ENCODE results near the gene TCEANC2. TPM values are rescaled to one million over a fixed set of nuclear protein-coding genes. Genes with fewer than 3 reads are reported as not detected.
"Not testable (repeated sequence)": the region's sequence is repeated elsewhere in the genome, so short reads cannot be mapped to it uniquely, and the experiment has no call there.

Gene TCEANC2
- 1 to 10 TPM; 2.3 to 2.7 TPM for total RNA-seq
- 8.2 TPM for polyA plus RNA-seq (2013, experiment 1 of 2)
- 9.0 TPM for polyA plus RNA-seq (2013, experiment 2 of 2)
- 5.9 to 69.9 (median 34.8) reads per million in 172 experiments for total RNA-seq

DNA sequence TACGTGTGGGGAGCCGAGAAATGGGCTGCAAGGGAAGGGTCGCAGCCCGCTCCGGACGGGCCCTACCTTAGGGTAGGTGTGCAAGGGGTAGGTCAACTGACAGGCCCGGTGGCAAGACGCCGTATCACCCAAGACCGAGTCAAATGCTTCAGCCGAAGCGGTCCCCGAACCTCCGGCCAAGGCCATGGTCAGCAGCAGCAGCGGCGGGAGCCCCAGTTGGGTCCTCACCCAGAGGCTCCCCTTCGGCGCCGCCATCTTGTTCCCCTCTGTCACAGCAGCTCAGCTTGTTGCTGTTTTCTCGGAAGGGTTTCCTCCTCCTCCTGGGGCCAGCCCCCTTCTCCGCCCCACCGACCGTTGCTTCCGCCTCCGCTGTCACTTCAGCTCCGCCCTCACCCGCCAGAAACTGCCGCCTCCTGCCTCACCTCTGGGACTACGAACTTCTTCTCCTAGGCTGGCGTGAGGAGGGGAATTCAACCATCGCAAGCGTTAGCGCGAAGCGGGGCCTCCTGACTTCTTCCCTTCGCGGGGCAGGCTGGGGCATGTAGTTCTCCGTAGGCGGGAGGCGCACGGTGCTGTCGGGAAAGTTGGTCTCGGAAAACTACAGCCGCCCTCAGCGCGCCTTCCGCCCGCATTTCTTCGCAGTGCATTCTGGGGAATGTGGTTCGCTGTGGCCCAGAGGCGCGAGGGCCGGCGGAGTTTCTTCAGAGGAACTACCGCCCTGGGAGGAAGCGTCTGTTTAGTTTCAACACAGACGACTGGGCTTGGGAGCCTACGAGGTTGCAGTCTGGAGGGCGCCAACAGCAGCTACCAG, at the start of gene TCEANC2, which contains the start of gene TMEM59:
Gene TCEANC2 (plus strand): TSS at position 675 of the 811 bp plus-strand sequence. CDS start 815 bp downstream, outside the sequence.
Gene TMEM59 (minus strand): TSS at position 271 of the 811 bp plus-strand sequence. CDS start 16 bp downstream, at position 255.
- no peak within 1 kb of the TSS for H3K4me3 Mint-ChIP-seq
- Histone ChIP-seq H3K36me3 (ENCODE audit: insufficient read depth, low read length) (peaks cover 4% of the 10 kb centered on the region), H3K4me3 (ENCODE audit: low read length) (peak within 1 kb of the TSS; percentile 89), H3K27ac (ENCODE audit: low read depth in 1 of 2, low read length in 2 of 2) (peak within 1 kb of the TSS; percentile 71 to 90), H3K9me3 (ENCODE audit: control insufficient read depth in 1 of 2, insufficient read depth in 1 of 2, low read length in 2 of 2) (no peaks in the 10 kb centered on the region), H3K4me1 (ENCODE audit: insufficient read depth, low read length) (peaks cover 35% of the 10 kb centered on the region), H3K27me3 (ENCODE audit: control insufficient read depth in 1 of 2, insufficient read depth in 2 of 2, low read length in 2 of 2) (no peaks in the 10 kb centered on the region)
- DNase-seq (peak; percentile 93 to 99 (median 95)), ATAC-seq (ENCODE audit: poor library complexity) (peak; percentile 89)
- H3K36me3 Mint-ChIP-seq (ENCODE audit: low read depth): peaks cover 14% of the 10 kb centered on the region
- ChIA-PET CTCF (interaction anchor here (1.1 to 2.1 kb wide), 4 partner anchors 16 to 943 kb away, joined by 3 to 4 read pairs (median 4); no protein-coding TSS in a partner anchor), POLR2A (interaction anchor here (0.6 to 3.7 kb wide), 20 partner anchors 9 to 748 kb away, joined by 3 to 54 read pairs (median 4); partner anchors contain the start of genes CYB5RL, IFT25, LRRC42 and MRPL37)
- TF ChIP-seq, protein P1, sequence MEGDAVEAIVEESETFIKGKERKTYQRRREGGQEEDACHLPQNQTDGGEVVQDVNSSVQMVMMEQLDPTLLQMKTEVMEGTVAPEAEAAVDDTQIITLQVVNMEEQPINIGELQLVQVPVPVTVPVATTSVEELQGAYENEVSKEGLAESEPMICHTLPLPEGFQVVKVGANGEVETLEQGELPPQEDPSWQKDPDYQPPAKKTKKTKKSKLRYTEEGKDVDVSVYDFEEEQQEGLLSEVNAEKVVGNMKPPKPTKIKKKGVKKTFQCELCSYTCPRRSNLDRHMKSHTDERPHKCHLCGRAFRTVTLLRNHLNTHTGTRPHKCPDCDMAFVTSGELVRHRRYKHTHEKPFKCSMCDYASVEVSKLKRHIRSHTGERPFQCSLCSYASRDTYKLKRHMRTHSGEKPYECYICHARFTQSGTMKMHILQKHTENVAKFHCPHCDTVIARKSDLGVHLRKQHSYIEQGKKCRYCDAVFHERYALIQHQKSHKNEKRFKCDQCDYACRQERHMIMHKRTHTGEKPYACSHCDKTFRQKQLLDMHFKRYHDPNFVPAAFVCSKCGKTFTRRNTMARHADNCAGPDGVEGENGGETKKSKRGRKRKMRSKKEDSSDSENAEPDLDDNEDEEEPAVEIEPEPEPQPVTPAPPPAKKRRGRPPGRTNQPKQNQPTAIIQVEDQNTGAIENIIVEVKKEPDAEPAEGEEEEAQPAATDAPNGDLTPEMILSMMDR (IDR thresholded peaks at IDR 0.05): no peak
- no peaks in the 10 kb centered on the region for H3K27me3 Mint-ChIP-seq
- H3K9me3 Mint-ChIP-seq: no peaks in the 10 kb centered on the region
- H3K27ac Mint-ChIP-seq: no peak within 1 kb of the TSS
- intact Hi-C loops (cut with DNase I, micrococcal nuclease): loop anchor here (1.0 to 10.0 kb wide), 15 partner anchors 17 to 1686 kb away; partner anchors contain the start of genes SSBP3 (in 2 of the 2), CC2D1B (in 1 of the 2), CYB5RL (in 1 of the 2) and ECHDC2 (in 1 of the 2)
- peaks cover 45% of the 10 kb centered on the region for H3K4me1 Mint-ChIP-seq (ENCODE audit: low read depth)

DNA sequence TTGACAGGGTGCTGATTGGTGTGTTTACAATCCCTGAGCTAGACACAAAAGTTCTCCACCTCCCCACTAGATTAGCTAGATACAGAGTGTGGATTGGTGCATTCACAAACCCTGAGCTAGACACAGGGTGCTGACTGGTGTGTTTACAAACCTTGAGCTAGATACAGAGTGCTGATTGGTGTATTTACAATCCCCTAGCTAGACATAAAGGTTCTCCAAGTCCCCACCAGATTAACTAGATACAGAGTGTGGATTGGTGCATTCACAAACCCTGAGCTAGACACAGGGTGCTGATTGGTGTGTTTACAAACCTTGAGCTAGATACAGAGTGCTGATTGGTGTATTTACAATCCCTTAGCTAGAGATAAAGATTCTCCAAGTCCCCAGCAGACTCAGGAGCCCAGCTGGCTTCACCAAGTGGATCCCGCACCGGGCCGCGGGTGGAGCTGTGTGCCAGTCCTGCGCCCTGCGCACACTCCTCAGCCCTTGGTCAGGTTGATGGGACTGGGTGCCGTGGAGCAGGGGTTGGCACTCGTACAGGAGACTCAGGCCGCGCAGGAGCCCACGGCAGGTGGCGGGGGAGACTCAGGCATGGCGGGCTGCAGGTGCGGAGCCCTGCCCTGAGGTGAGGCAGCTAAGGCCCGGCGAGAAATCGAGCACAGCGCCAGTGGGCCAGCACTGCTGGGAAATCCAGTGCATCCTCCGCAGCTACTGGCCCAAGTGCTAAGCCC, 49.5 kb upstream of the TCEANC2 start:
- ATAC-seq (ENCODE audit: poor library complexity); H3K9me3 ChIP-seq (ENCODE audit: control insufficient read depth in 1 of 2, insufficient read depth in 1 of 2, low read length in 2 of 2); H3K4me3 ChIP-seq (ENCODE audit: low read length); H3K27ac ChIP-seq (ENCODE audit: low read depth in 1 of 2, low read length in 2 of 2); H3K4me1 Mint-ChIP-seq (ENCODE audit: low read depth); intact Hi-C loops (cut with DNase I, micrococcal nuclease); H3K27ac Mint-ChIP-seq; H3K36me3 ChIP-seq (ENCODE audit: insufficient read depth, low read length); H3K36me3 Mint-ChIP-seq (ENCODE audit: low read depth); H3K9me3 Mint-ChIP-seq; CTCF ChIA-PET; H3K4me1 ChIP-seq (ENCODE audit: insufficient read depth, low read length); H3K4me3 Mint-ChIP-seq; H3K27me3 ChIP-seq (ENCODE audit: control insufficient read depth in 1 of 2, insufficient read depth in 2 of 2, low read length in 2 of 2); H3K27me3 Mint-ChIP-seq; POLR2A ChIA-PET: not testable (repeated sequence)
- DNase-seq: peak in 1 of 14 experiments; percentile 21

DNA sequence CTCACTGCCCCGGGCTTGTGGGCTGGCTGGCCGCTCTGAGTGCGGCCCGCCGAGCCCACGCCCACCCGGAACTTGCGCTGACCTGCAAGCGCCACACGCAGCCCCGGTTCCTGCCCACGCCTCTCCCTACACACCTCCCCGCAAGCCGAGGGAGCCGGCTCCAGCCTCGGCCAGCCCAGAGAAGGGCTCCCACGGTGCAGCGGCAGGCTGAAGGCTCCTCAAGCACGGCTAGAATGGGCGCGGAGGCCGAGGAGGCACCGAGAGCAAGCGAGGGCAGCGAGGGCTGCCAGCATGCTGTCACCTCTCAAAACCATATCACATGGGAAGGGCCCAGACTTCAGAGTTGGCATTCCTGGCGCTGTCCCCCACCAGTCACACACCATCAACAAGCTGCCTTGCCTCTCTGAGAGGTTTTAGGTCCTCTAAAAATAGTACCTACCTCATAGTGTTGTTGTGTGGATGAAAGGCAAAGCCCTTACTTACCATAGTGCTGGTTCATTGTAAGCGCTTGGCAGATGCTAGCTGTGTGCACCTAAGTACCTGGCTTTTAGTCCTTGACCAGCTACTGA, 48.8 kb upstream of the TCEANC2 start:
- H3K4me3 ChIP-seq (ENCODE audit: low read length): no peak overlapping the region
- no peaks in the 10 kb centered on the region for H3K4me1 ChIP-seq (ENCODE audit: insufficient read depth, low read length)
- no peaks in the 10 kb centered on the region for H3K27me3 Mint-ChIP-seq
- H3K27me3 ChIP-seq (ENCODE audit: control insufficient read depth in 1 of 2, insufficient read depth in 2 of 2, low read length in 2 of 2): no peaks in the 10 kb centered on the region
- ChIA-PET CTCF (no interaction called here), POLR2A (no interaction called here)
- H3K27ac ChIP-seq (ENCODE audit: low read depth in 1 of 2, low read length in 2 of 2): no peak overlapping the region
- intact Hi-C loops (cut with DNase I, micrococcal nuclease): no loop called here
- no peak overlapping the region for H3K27ac Mint-ChIP-seq
- H3K9me3 Mint-ChIP-seq: no peaks in the 10 kb centered on the region
- TF ChIP-seq, protein P1 (IDR thresholded peaks at IDR 0.05): no peak
- no peaks in the 10 kb centered on the region for H3K36me3 Mint-ChIP-seq (ENCODE audit: low read depth)
- peaks cover 0 to 6% of the 10 kb centered on the region in 2 experiments for H3K9me3 ChIP-seq (ENCODE audit: control insufficient read depth in 1 of 2, insufficient read depth in 1 of 2, low read length in 2 of 2)
- no peaks in the 10 kb centered on the region for H3K4me1 Mint-ChIP-seq (ENCODE audit: low read depth)
- ATAC-seq (ENCODE audit: poor library complexity): no peak
- no peak overlapping the region for H3K4me3 Mint-ChIP-seq
- no peaks in the 10 kb centered on the region for H3K36me3 ChIP-seq (ENCODE audit: insufficient read depth, low read length)
- peak in 1 of 14 experiments; percentile 22 for DNase-seq

All from CD4-positive, alpha-beta T cell (primary cell).